GM21528 (cell line): Measurements from ENCODE around the gene BDP1.
"Not testable (repeated sequence)": the region's sequence is repeated elsewhere in the genome, so short reads cannot be mapped to it uniquely, and the experiment has no call there.

Experiments used
- ATAC-seq: cut with Tn5 transposase; IDR thresholded peaks from one replicate; pipeline ENCODE4 v1.9.1; 2021; ENCODE audit warnings: mild to moderate bottlenecking, moderate library complexity; ENCODE audit not compliant: unreplicated experiment, low FRiP score

BDP1 gene

DNA sequence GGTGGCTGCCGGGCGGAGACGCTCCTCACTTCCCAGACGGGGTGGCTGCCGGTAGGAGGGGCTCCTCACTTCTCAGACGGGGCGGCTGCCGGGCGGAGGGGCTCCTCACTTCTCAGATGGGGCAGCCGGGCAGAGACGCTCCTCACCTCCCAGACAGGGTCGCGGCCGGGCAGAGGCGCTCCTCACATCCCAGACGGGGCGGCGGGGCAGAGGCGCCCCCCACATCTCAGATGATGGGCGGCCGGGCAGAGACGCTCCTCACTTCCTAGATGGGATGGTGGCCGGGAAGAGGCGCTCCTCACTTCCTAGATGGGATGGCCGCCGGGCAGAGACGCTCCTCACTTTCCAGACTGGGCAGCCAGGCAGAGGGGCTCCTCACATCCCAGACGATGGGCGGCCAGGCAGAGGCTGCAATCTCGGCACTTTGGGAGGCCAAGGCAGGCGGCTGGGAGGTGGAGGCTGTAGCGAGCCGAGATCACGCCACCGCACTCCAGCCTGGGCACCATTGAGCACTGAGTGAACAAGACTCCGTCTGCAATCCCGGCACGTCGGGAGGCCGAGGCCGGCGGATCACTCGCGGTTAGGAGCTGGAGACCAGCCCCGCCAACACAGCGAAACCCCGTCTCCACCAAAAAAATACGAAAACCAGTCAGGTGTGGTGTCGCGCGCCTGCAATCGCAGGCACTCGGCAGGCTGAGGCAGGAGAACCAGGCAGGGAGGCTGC lies 96.7 kb downstream of the BDP1 start:
- ATAC-seq, result not testable (repeated sequence)

DNA sequence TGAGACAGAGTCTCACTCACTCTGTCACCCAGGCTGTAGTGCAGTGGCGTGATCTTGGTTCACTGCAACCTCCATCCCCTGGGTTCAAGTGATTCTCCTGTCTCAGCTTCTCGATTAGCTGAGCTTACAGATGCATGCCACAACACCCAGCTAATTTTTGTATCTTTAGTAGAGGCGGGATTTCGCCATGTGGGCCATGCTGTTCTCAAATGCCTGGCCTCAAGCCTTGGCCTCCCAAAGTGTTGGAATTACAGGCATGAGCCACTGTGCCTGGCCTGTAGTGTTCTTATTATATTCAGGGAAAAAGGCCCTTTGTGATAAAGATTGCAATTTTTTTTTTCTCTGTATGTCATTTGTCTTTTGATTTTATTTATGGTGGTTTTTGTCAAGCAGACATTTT lies 107.7 kb downstream of the BDP1 start:
- ATAC-seq, result no peak

DNA sequence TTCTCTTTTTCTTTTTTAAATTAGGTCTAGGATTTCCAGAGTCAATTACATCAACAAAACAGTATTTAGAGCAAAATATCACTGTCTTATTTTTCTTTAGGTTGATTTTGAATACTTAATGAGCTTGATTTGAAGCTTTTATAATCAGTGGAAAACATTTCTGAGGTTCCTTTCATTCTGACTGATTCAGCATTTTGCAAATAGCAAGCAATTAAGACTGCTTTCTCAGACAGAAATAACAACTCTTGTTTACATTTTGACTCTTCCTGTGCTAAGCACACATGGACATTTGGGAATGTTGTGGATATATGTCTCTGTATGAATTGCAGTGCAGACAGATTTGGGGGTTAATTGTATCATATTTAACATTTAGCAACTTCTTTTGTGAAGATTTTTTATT lies 109.4 kb downstream of the BDP1 start:
- no peak for ATAC-seq

DNA sequence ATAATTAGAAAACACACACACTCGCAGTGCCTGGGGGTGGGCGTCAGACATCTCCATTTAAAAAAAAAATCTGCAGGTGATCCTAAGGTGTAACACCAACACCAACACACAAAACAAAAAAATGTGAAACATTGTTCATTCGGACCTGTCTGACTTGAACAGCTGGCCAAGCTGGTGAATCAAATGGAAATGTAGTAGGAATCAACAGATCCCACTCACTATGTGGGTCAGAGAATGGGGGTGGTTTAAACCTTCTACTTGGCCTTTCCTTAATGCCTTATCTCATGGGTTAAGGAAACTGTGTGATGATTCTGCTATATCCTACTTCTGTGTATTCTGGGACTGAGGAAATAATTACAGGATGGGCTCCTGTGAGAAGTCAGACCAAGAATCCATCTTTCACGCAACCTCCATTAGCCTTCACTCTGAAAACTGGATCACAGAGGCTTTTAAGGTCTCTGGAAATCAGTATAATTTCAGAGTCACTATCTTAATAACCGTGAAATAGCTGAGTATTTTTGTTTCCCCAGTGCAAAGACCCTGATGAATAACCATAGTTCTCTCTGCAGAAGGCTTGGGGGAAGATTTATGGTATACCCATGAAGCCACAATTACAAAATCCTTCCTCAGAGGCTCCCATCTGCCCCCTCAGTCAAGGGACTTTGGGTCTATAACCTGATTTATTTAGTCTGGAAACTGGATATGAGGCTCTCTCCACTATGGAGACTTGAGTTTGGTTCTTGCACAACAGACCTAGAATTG lies 114.5 kb downstream of the BDP1 start:
- no peak for ATAC-seq

DNA sequence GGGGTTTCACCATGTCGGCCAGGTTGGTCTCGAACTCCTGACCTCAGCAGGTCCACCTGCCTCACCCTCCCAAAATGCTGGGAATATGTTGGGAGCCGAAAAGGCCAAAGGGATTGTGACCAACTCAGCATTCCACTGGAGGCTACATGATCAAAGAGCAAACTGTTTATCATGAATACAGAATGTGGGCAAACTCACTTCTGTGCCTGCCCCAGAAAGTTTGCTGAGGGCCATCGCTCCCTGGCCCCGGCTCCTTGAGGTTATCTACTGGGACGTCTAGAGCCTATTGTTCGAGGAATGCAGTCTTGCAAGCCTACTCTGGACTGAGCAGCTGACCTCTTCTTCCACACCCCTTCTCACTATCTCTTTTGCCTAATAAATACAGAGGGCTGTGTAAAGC lies 116.4 kb downstream of the BDP1 start:
- not testable (repeated sequence) for ATAC-seq

DNA sequence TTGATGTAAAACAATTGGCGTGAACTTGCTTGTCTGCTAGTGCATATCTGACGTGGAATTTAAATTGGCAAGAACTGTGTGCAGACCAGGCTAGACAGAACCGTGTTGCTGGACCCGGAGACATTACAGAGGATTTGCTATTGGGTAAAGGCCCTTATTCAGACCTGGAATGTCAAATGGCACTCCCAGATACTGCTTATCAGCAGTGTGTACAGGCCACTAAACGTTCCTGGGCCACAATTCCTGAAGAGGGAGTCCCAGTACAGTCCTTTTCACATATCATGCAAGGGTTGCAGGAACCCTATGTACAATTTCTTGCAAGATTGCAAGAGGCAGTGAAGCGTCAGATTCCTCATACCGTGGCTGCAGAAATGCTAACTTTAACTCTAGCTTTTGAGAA lies 118.1 kb downstream of the BDP1 start:
- no peak for ATAC-seq

DNA sequence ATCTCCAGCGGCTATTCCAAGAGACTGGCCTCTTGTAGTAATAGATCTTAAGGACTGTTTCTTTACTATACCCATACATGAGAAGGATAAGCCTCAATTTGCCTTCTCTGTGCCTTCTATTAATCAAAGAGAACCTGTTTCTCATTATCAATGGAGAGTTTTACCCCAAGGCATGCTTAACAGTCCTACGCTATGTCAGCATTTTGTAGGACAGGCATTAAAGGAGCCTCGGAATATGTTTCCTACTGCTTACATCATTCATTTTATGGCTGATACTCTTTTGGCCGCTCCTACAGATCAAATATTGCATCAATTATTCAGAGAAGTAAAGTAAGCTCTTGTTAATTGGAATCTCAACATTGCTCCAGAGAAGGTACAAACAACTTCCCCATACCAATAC lies 120.1 kb downstream of the BDP1 start:
- not testable (repeated sequence) for ATAC-seq

DNA sequence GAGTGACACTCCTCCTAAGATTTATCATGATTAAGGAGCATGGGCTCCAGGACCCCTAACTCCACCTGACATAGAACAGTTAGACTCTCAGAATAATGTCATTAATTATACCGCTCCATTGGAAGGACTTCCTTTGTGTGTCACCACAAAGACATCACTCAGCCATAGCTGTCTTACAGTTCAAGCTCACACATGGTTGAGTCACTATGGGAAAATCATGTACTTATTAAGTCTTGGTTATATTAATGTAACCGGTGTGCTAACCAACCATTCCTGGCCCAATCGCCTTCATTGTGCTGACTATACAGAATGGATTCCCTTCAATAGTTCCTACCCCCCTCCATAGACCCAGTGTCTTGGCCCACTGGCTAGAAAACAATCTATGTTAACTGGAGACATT lies 120.8 kb downstream of the BDP1 start:
- ATAC-seq, result no peak

DNA sequence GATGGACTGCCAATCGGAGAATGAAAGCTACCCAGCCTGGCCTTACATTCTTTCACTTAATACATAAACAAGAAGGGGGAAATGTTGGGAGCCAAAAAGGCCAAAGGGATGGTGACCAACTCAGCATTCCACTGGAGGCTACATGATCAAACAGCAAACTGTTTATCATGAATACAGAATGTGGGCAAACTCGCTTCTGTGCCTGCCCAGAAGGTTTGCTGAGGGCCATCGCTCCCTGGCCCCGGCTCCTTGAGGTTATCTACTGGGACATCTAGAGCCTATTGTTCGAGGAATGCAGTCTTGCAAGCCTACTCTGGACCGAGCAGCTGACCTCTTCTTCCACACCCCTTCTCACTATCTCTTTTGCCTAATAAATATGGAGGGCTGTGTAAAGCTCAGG lies 122.4 kb downstream of the BDP1 start:
- not testable (repeated sequence) for ATAC-seq

DNA sequence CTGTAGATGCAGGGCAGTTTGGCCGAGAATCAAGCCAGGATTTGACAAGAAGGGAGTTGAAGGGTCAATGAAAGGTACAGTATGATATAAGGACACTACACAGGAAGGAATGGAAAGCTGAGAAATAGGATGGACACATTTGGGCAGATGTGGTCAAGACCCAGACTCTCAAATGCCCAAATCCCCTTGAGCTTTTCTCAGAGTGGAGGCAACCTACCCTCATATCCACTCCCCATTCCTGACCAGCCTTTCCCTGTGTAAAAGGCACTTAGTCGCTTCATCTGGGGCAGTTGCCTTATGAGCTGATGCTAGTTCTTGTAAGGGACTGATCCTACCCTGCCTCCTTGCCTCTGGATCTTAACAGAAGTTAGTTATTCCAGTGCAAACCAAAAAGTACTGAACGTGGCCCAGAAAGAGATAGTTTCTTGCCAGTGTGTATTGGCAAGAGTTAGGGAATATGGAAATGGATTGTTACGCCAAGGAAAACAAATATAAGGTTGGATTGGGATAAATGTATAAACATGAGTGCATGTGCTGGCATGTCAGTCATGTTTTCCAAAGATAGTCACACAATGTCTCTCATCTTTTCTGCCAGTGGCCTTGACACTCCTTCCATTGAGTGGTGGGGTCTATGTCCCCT lies 127.6 kb downstream of the BDP1 start:
- ATAC-seq, result no peak

DNA sequence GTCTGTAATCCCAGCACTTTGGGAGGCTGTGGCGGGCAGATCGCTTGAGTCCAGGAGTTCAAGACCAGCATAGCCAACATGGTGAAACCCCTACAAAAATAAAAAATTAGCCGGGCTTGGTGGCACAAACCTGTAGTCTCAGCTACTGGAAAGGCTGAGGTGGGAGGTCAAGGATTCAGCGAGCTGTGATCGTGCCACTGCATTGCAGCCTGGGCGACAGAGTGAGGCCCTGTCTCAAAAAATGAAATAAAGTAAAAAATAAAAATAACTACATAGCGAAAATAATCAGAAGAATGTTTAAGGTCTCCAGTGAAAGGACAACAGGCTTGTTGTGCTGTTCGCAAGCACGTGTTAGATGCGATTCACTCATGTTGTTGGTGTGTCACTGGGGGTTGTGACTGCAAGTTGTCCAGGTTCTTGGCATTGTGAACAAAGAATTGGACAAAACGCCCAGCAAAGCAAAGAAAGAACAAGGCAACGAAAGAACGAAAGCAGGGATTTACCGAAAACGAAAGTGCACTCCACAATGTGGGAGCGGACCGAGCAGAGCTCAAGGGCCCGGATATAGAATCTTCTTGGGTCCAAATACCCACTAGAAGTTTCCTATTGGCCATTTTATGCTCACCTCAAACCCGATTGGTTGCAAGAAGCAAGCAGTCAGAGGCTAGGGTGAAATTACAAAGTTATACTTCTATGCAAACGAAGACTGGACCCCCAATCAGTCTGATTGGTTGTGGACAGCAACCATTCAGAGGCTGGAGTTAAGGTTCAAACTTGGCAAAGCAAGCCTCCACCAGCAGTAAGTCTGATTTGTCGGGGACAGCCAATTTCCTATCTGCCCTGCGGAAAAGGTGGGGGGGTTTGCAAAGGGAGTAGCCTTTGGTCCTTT lies 130.8 kb downstream of the BDP1 start:
- peak; percentile 3 for ATAC-seq

DNA sequence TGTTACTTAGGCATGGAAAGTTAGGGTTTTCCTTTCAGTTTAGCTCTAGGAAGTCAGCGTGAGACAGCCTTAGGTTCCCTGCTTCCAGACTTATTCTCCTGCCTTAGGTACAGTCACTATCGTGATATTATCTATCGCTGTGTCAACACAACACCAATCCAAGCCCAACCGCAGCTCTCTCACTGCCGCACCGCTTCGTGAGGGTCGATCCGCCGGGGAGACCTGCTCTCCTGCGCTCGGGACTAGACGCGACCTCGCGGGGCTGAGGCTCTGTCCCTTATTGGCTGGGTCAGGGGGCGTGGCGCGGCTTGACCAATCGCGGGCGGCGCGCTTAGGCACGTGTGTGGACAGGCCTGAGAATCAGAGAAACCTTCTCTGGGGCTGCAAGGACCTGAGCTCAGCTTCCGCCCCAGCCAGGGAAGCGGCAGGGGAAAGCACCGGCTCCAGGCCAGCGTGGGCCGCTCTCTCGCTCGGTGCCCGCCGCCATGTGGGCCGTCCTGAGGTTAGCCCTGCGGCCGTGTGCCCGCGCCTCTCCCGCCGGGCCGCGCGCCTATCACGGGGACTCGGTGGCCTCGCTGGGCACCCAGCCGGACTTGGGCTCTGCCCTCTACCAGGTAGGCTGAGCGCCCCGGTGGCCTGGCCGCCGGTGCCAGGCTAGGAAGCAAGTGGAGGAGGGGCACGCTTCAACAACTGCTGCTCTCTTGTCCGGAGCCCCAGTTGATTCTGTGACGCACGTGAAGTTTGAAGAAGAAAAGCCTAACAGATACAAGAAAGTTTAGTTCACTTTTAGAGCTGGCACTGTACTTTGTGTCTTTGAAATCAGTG lies 131.7 kb downstream of the BDP1 start, which contains the start of gene MCCC2:
MCCC2 (plus strand) TSS at position 400 of the 825 bp plus-strand sequence; CDS start at position 486, 86 bp downstream.
- ATAC-seq, result peak; percentile 99

DNA sequence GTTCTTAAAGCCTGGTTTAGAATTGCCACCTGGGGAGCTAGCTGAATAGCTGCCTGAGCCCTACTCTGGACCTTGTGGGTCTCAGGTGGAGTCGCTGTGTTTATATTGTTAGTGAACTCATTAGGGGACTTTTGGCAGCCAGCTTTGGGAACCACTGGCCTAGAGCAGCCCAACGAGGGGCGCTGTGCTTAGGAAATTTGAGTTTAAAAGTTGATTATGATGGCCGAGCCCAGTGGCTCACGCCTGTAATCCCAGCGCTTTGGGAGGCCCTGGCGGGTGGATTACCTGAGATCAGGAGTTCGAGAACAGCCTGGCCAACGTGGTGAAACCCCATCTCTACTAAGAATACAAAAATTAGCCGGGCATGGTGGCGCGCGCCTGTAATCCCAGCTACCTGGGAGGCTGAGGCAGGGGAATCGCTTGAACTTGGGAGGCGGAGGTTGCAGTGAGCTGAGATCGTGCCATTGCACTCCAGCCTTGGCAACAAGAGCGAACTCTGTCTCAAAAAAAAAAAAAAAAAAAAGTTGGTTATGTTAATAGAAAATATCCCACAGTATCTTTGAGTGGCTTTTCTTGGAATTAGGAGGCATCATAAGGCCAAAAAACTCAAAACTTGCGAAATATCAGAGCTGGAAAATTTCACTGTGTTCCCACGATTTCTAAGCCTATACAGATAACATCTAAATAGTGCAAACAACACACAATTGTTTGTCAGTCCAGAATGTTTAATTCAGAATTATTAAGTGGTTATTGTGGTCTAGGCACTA lies 132.5 kb downstream of the BDP1 start:
- peak; percentile 6 for ATAC-seq

DNA sequence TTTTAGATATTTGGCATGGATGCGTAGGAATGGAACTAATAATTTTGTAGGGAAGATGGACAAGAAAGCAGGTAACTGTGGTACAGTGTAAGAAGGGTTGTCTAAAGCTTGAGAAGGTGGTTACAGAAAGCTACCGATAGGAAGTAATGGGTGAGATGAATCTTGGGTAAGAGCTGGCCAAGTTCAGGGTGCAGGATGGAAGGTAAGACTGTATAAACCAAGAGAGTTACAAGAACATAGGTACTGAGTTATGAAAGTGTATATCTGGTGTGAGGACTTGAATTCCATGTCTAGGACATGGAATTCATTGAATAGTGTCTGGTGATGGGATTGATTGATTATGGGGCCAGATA lies 133.1 kb downstream of the BDP1 start:
- ATAC-seq, result no peak

DNA sequence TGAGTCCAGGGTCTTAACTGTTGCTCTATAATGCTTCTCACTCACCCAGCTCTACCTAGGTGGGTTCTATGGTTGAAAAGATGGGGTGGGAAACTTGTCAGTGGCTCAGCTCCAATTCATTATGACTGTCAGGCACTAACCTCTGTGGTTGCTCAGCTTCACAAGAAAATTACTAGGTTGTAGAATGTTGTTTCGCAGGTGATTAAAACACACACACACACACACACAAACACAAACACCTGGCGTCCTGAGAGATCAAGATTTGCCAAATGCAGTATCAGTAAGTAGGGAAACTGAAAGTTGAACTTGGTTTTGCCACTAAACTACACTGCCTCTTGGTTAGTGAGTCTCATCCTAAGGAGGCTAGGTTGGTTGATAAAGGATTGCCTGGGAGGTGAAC lies 134.5 kb downstream of the BDP1 start:
- no peak for ATAC-seq

DNA sequence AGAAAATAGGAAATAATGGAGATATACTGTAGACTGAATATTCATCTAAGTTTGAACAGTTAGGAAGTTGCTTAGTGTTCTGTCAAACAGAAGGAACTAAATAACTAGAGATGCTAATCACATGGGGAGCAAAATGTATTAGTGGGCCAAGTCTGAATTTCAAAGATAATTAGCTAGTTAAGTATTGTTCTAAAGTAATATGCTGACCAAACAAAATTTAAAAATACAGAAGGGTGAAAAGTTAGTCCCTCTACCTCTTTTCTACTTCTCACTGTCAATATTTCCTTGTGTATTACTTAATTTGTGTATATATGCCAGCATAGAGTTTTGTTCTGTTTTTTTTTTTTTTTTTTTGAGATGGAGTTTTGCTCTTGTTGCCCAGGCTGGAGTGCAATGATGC lies 135.6 kb downstream of the BDP1 start:
- ATAC-seq, result no peak

DNA sequence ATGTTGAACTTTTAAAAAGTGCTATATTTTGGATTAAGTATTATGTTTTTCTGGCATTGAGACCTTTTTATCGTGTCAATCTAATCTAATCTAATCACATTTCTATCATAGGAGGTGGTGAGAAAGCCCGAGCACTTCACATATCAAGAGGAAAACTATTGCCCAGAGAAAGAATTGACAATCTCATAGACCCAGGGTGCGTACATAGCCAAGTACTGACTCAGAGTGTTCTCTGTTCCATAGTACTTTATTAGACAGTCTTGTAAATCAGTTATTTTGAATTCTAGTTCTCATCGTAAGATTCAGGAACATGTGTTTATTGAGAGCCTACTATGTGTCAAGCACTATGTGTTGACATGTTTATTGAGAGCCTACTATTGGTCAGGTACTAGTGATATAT lies 140.7 kb downstream of the BDP1 start:
- no peak for ATAC-seq

DNA sequence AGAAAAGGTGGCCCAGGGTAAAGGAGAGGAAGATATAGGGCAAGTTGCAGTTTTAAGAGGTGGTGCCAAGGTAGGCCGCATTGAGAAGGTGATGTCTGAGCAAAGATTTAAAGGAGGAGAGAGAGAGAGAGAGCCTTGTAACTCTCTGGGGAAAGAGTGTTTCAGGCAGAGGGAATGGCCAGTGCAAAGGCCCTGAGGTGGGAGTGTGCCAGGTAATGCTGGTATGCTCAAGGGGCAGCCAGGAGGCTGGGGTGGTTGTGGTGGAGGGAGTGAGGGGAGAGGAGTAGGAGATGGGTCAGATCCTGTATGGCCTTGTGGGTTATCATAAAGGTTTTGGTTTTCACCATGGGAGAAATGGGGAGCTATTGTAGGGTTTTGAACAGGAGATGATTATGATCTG lies 141.6 kb downstream of the BDP1 start:
- ATAC-seq, result no peak

DNA sequence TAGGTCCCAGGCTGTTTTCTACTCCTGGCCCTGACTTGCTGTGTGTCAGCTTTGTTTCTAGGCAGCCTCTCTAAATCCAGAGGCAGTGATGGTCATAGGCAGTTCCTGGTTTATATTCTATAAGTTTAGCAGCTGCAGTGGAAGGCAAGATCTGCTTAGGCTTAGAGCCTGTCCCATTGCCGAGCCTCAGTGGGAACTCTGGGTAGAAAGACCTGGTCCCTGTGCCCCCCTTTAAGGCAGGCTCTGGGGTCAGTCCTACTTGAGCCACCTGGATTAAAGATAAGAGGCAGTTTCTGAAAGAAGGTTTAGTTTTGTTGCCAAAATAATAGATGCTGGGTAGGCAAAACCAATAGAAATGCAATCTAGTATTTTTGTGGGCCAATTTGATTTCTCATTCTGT lies 145.3 kb downstream of the BDP1 start:
- no peak for ATAC-seq
